ENCODE measurements around the gene SLX9.

The SLX9 gene

GRCh38 chr21:45014747-45015468 lies 75.1 kb downstream of the SLX9 start:
- H3K27ac ChIP-seq (ENCODE audit: low read depth, low read length) = no peak overlapping the region
- H3K27me3 ChIP-seq (ENCODE audit: control insufficient read depth in 1 of 2, insufficient read depth in 2 of 2, low read length in 2 of 2) = no peaks in the 10 kb centered on the region
- no peaks in the 10 kb centered on the region for H3K36me3 ChIP-seq (ENCODE audit: insufficient read depth, low read length)
- H3K9me3 ChIP-seq (ENCODE audit: low read length) = no peaks in the 10 kb centered on the region
- no peak overlapping the region for H3K9ac ChIP-seq (ENCODE audit: low read length)
- H3K4me1 ChIP-seq (ENCODE audit: insufficient read depth, low read length) = peaks cover 10% of the 10 kb centered on the region
- H3K4me3 ChIP-seq (ENCODE audit: low read depth in 1 of 2, low read length in 2 of 2) = no peak overlapping the region

GRCh38 chr21:45015469-45015860 lies 75.6 kb downstream of the SLX9 start:
- H3K4me1 ChIP-seq (ENCODE audit: insufficient read depth, low read length) = peaks cover 10% of the 10 kb centered on the region

GRCh38 chr21:45016031-45016405 lies 76.2 kb downstream of the SLX9 start:
- H3K27ac ChIP-seq (ENCODE audit: low read depth, low read length) = no peak overlapping the region
- peaks cover 10% of the 10 kb centered on the region for H3K4me1 ChIP-seq (ENCODE audit: insufficient read depth, low read length)
- no peak overlapping the region for H3K9ac ChIP-seq (ENCODE audit: low read length)
- no peak overlapping the region for H3K4me3 ChIP-seq (ENCODE audit: low read depth in 1 of 2, low read length in 2 of 2)
- no peaks in the 10 kb centered on the region for H3K9me3 ChIP-seq (ENCODE audit: low read length)
- no peaks in the 10 kb centered on the region for H3K36me3 ChIP-seq (ENCODE audit: insufficient read depth, low read length)
- H3K27me3 ChIP-seq (ENCODE audit: control insufficient read depth in 1 of 2, insufficient read depth in 2 of 2, low read length in 2 of 2) = no peaks in the 10 kb centered on the region

More at GRCh38 chr21:45015469-45015860, 75.6 kb downstream of the SLX9 start:
- no peaks in the 10 kb centered on the region for H3K9me3 ChIP-seq (ENCODE audit: low read length)
- no peaks in the 10 kb centered on the region for H3K27me3 ChIP-seq (ENCODE audit: control insufficient read depth in 1 of 2, insufficient read depth in 2 of 2, low read length in 2 of 2)
- no peak overlapping the region for H3K27ac ChIP-seq (ENCODE audit: low read depth, low read length)
- H3K4me3 ChIP-seq (ENCODE audit: low read depth in 1 of 2, low read length in 2 of 2) = no peak overlapping the region
- H3K36me3 ChIP-seq (ENCODE audit: insufficient read depth, low read length) = no peaks in the 10 kb centered on the region
- H3K9ac ChIP-seq (ENCODE audit: low read length) = no peak overlapping the region

GRCh38 chr21:45016406-45017038 lies 76.7 kb downstream of the SLX9 start:
- Histone ChIP-seq H3K9me3 (ENCODE audit: low read length) (no peaks in the 10 kb centered on the region), H3K27me3 (ENCODE audit: control insufficient read depth in 1 of 2, insufficient read depth in 2 of 2, low read length in 2 of 2) (no peaks in the 10 kb centered on the region), H3K4me3 (ENCODE audit: low read depth in 1 of 2, low read length in 2 of 2) (no peak overlapping the region), H3K36me3 (ENCODE audit: insufficient read depth, low read length) (no peaks in the 10 kb centered on the region), H3K9ac (ENCODE audit: low read length) (no peak overlapping the region), H3K4me1 (ENCODE audit: insufficient read depth, low read length) (peaks cover 10% of the 10 kb centered on the region), H3K27ac (ENCODE audit: low read depth, low read length) (no peak overlapping the region)

GRCh38 chr21:45017039-45017960 lies 77.5 kb downstream of the SLX9 start:
- Histone ChIP-seq H3K4me1 (ENCODE audit: insufficient read depth, low read length) (peaks cover 9% of the 10 kb centered on the region), H3K27me3 (ENCODE audit: control insufficient read depth in 1 of 2, insufficient read depth in 2 of 2, low read length in 2 of 2) (no peaks in the 10 kb centered on the region), H3K27ac (ENCODE audit: low read depth, low read length) (no peak overlapping the region)

GRCh38 chr21:45018131-45019075 lies 78.6 kb downstream of the SLX9 start:
- H3K4me1 ChIP-seq (ENCODE audit: insufficient read depth, low read length) = peaks cover 4% of the 10 kb centered on the region
- no peaks in the 10 kb centered on the region for H3K9me3 ChIP-seq (ENCODE audit: low read length)
- H3K9ac ChIP-seq (ENCODE audit: low read length) = no peak overlapping the region
- no peak overlapping the region for H3K27ac ChIP-seq (ENCODE audit: low read depth, low read length)
- H3K4me3 ChIP-seq (ENCODE audit: low read depth in 1 of 2, low read length in 2 of 2) = peak overlapping the region in 1 of 2 donors; percentile 5
- no peaks in the 10 kb centered on the region for H3K27me3 ChIP-seq (ENCODE audit: control insufficient read depth in 1 of 2, insufficient read depth in 2 of 2, low read length in 2 of 2)
- no peaks in the 10 kb centered on the region for H3K36me3 ChIP-seq (ENCODE audit: insufficient read depth, low read length)

More at GRCh38 chr21:45017039-45017960, 77.5 kb downstream of the SLX9 start:
- no peaks in the 10 kb centered on the region for H3K36me3 ChIP-seq (ENCODE audit: insufficient read depth, low read length)
- H3K4me3 ChIP-seq (ENCODE audit: low read depth in 1 of 2, low read length in 2 of 2) = no peak overlapping the region
- H3K9ac ChIP-seq (ENCODE audit: low read length) = no peak overlapping the region
- no peaks in the 10 kb centered on the region for H3K9me3 ChIP-seq (ENCODE audit: low read length)

GRCh38 chr21:45019076-45019886 lies 79.5 kb downstream of the SLX9 start:
- no peaks in the 10 kb centered on the region for H3K36me3 ChIP-seq (ENCODE audit: insufficient read depth, low read length)
- H3K9me3 ChIP-seq (ENCODE audit: low read length) = no peaks in the 10 kb centered on the region
- no peaks in the 10 kb centered on the region for H3K27me3 ChIP-seq (ENCODE audit: control insufficient read depth in 1 of 2, insufficient read depth in 2 of 2, low read length in 2 of 2)
- no peak overlapping the region for H3K9ac ChIP-seq (ENCODE audit: low read length)
- peaks cover 4% of the 10 kb centered on the region for H3K4me1 ChIP-seq (ENCODE audit: insufficient read depth, low read length)
- no peak overlapping the region for H3K27ac ChIP-seq (ENCODE audit: low read depth, low read length)
- no peak overlapping the region for H3K4me3 ChIP-seq (ENCODE audit: low read depth in 1 of 2, low read length in 2 of 2)

- no peak overlapping the region for H3K27ac ChIP-seq (ENCODE audit: low read depth, low read length)
- no peak overlapping the region for H3K9ac ChIP-seq (ENCODE audit: low read length)
- no peak overlapping the region for H3K4me3 ChIP-seq (ENCODE audit: low read depth in 1 of 2, low read length in 2 of 2)
- H3K9me3 ChIP-seq (ENCODE audit: low read length) = no peaks in the 10 kb centered on the region
- no peaks in the 10 kb centered on the region for H3K27me3 ChIP-seq (ENCODE audit: control insufficient read depth in 1 of 2, insufficient read depth in 2 of 2, low read length in 2 of 2)
- H3K36me3 ChIP-seq (ENCODE audit: insufficient read depth, low read length) = no peaks in the 10 kb centered on the region
- peaks cover 4% of the 10 kb centered on the region for H3K4me1 ChIP-seq (ENCODE audit: insufficient read depth, low read length)
Observed at GRCh38 chr21:45019887-45020537, 80.2 kb downstream of the SLX9 start.

- Histone ChIP-seq H3K4me1 (ENCODE audit: insufficient read depth, low read length) (peaks cover 4% of the 10 kb centered on the region), H3K36me3 (ENCODE audit: insufficient read depth, low read length) (no peaks in the 10 kb centered on the region), H3K9ac (ENCODE audit: low read length) (no peak overlapping the region), H3K27ac (ENCODE audit: low read depth, low read length) (no peak overlapping the region), H3K27me3 (ENCODE audit: control insufficient read depth in 1 of 2, insufficient read depth in 2 of 2, low read length in 2 of 2) (no peaks in the 10 kb centered on the region), H3K9me3 (ENCODE audit: low read length) (no peaks in the 10 kb centered on the region), H3K4me3 (ENCODE audit: low read depth in 1 of 2, low read length in 2 of 2) (no peak overlapping the region)
Observed at GRCh38 chr21:45020629-45021427, 81.0 kb downstream of the SLX9 start.
